GM19397 (cell line): ENCODE measurements around the gene SBNO1.
"Not testable (repeated sequence)": the region's sequence is repeated elsewhere in the genome, so short reads cannot be mapped to it uniquely, and the experiment has no call there.

Source experiments
- ATAC-seq: cut with Tn5 transposase; IDR thresholded peaks from one replicate; pipeline ENCODE4 v1.9.1; 2021; ENCODE audit warnings: mild to moderate bottlenecking, moderate library complexity; ENCODE audit not compliant: unreplicated experiment

The SBNO1 gene

DNA sequence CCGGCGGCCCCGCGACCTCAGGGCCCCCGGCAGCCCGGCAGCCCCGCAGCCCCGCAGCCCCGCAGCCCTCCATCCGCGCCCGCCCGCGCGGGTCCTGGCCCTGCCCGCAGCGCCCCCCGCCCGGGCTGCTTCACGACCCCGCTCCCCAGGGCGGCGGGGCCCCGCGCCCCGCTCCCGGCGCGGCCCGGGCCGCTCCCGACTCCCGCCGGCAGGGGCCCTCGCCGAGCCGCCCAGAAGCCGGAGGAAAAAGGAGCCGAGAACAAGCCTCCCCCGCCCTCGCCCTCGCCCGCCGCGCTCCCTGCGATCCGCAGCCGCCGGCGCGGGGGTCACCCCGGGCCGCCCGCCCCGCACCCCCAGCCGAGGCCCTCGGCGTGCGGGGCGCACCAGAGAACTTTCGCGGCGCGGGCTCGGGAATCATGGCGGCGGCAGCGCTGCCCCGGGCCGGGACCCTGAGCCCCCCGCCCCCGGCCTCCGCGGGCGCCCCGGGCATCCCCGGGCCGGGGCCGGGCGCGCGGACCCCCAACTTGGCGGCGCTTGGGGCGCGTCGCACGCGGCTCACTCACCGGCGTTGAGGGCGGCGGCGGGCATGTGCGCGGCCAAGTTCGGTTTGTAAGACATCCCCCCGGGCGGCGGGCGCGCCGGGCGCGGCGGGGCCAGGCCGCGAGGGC, 93.5 kb downstream of the SBNO1 start:
- peak; percentile 59 for ATAC-seq

DNA sequence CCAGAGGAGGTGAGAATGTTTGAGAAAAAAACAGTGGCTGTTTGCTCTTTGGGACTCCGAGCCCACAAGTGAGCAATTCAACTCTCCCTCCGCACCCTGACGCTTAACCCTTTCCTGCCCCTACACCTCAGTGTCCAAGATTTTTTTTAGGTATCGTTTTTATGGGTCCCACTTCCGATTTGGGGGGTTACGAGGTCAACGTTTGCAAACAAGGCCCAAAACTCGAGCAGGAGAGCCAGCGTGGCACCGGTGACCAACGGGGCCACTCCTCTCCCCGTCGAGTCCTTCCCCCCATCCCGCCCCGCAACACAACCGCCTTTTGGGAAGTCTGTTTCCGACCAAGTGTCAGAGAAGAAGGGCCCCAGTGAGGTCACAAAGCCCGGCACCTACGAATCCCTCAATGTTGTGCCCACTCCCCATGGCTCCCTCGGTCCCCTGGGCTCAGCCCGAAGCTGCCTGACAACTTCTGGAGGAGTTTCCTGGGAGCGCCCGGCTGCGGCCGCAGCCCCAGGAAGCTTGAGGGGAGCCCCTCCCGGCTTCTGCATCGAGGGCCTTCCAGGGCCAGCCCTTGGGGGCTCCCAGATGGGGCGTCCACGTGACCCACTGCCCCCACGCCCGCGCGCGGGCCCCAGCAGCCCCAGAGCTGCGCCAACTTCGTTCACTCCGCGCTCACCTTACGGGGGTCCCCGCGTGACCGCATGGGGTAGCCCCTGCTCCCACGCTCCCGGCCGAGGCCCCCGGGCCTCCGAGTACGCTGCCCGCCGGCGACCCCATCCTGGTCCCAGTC, 94.2 kb downstream of the SBNO1 start:
- peak; percentile 5 for ATAC-seq

DNA sequence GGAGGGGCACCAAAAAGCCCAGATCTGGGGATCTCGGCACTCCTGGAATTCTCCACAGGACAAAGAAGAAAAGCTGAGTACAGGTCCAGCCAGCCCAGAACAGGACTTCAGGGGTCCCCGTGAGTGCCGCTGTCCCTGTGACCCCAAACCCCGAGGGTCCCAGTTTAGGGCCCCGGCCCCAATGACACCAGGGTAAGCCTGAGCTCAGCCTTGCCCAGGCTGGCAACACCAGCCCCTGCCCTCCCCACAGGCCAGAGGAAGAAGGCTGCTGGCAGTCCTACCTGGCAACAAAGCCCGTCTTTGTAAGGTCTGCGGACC, 94.8 kb downstream of the SBNO1 start:
- no peak for ATAC-seq

DNA sequence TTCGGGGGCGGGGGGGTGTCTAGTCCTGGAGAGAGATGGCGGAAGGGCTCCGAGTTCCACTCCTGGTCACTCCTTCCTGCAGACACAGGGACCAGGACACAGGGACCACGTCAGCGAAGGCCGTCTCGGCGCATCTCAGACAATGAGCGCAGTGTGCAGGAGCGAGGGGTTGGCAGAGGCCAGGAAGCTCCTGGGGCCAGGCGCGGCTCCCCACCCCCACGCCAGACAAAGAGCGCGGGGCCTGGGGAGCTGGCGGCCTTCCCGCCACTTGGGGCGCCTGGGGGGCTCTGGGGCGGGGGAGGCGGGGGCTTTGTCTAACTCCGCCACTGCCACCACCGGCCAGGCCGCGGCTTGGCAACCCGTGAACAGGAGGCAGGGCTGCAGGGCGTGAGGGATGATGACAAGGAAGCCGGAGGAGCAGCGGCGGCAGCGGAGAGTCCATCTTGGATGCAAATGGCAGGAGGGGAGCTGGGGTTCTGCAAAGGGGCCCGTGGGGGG, 95.2 kb downstream of the SBNO1 start:
- ATAC-seq = no peak

DNA sequence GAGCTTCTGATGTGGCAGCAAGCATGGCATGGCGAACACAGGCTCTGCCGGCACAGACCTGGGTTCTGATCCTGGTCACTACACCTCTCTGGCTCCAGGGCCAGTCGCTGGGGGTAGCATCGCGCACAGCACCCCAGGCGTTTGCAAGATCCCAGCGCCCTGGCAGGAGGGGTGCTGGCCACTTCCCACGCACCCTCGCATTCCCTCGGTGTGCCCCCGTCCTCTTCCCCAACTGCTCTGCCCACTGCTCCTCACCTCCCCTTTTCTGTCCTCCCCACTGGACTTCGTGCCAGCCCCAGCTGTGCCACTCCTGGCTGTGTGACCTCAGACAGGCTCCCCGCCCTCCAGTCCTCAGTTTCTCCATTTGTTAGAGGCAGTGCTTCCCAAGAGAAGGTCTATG, 95.8 kb downstream of the SBNO1 start:
- ATAC-seq = no peak

DNA sequence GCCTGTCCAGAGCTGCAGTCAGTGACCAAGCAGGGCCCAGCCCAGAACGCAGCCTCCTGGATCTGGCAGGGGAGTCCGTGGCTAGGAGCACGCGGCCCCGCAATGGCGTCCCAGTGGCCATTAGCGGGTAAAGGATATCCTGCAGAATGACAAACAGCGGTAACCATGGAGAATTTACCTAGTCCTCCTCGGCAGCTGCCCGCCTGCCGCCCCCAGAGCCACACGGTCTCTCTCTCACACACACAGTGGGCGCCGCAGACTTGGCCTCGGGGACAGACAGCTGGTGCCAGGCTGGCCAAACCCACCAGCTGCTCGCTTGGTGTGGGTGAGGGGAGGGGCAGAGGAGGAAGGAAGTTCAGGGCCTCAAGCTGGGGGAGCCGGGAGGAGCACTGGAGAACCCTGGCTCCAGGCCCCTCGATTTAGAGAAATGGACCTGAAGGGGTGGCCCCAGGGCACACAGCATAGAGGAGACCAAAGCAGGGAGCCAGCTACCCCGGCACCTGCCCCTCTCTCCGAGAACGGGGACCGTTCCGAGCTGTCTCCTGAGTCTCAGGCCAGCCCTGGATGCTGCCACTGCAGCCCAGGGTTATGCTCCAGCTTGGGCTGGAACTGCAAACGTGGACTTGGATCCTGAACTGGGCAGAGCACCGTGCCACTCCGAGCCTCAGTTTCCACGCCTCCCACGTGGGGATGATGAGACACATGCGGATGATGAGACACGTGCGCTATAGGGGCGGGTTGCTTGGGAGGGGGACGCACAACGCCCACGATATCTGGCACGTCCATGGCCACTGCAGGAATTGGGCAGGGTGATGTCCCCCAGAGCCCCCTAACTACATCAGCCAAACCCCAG, 96.4 kb downstream of the SBNO1 start:
- ATAC-seq = no peak

DNA sequence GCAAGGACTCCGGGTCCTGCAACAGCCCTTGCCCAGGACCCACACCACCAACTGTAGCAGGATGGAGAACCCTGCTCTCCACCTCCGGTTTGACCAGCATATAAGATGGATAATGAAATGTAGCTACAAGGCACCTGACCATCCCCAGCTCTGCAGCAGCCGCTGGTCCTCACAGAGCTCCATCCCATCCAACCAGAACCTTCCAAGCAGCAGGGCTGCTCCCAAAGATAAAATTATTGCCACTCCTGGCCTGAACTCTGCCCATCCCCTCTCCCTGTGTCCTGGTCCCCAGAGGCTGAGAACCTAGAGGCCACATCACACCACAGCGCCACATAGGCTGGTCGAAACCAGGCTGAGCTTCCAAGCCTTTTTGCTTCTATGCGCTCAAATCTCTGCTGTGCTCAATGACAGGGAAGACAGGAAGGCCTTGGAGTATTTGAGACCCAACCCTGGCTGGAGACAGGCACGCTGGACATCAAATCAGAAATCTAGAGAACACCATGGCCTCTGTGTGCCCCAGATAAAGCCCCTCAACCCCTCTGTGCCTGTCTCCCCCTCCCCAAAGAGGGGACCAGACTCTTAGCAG, 97.2 kb downstream of the SBNO1 start:
- no peak for ATAC-seq

DNA sequence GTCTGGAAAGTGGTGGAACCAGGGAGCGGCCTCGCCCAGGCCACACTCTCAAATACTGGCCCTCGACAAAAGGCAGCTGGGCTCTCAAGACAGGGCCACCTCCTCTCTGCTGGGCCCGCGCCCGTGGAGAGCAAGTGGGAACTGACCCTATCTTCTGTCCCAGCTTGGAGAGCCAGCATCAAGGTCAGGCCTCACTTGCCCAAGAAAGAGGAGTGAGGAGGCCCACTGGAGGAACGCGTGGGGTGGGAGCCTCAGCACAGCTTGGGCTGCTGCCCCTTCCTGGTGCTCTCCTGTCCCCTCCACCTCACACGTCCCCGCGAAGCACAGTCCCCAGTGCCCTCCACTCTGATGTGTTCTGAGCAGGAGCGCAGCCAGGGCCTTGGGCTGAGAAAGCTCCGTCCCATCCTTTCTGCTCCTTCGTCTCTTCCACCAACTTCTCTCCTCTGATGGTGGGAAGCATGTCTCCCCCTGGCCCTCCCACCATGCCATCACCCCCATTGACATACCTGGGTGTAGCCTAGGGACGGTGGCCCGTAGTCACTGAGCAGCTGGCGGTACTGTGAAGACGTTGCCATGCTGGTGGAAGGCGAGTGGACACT, 97.9 kb downstream of the SBNO1 start:
- no peak for ATAC-seq

DNA sequence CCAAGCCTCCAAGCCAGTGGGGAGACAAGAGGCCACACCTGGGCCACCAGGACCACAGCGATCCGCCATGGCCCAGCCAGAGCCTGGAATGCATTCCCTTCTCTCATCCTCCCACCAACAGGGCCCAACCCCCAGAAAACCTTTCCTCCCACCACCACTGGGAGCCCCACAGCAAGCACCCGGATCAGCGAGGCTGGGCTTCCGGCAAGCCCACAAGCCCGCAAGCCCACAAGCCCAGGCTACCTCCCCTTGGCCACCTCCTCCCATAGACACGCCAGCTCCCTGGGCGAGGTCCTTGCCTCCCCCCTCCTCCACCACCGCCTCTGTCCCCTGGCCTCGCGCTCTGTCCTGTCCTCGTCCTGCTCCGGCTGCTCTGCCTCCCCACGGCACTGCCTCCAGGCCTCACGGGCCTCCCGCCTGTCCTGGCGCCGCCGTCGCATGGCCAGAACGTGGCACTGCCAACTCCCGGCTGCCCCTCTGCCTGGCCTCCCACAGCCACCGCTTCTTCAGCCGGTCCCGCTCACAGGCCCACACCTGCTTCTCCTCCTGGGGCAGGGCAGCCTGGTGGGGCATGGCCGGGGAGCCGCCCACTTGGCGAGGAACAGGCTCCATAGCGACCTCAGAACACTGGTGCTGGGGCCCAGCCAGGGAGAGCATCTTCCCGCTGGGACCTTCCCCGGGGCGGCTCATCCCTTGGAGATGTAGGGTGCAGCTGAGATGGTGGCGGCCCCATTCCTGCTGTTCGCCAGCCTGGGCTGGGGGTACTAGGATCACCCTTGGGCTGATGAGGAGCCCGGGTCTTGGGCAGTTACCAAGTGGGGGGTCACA, 98.6 kb downstream of the SBNO1 start:
- no peak for ATAC-seq

DNA sequence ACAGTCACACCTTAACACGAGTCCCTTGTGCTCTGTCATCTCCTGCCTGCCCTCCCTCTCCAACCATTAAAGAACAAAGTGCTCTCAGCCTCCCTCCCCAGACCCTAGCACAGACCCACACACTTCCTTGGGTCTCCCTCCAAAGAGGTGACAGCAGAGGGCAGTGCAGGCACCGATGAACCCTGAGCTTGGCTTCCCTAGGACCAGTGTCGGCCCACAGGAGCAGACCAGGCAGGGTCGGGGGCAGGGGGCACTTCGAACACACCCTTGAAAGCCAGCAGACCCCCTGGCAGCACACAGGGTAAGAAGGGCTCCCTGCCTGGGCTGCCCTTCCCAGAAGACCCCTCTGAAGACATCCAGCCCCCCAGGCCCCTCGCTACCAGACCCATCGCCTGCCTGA, 100.0 kb downstream of the SBNO1 start:
- ATAC-seq = no peak

DNA sequence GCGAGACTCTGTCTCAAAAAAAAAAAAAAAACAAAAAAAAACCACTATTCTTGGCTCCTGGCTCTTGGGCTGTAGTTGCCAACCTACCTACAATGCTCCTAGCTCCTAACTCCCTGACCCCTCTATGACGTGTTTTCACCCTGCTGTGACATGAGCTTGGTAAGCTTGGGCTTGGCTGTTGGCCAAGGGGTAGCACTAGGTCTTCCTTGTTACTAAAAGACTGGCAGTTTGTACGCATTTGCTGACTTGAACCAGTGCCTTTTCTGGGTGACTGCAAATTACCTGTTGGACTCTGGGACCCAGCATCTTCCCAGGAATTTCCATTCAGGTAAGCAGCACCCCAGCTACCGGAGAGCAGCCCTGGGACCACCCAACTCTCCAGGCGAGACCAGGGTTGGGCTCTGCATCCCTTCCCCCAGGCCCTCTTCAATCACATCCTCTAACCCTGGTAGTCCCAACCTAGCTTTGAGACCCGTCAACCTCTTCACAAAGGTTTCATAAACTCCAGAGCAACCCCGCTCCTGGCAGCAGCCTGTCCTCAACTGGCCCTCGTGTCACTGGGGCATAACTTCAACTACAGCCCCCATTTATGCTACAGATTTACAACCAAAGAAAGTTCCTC, 101.3 kb downstream of the SBNO1 start:
- ATAC-seq = no peak

DNA sequence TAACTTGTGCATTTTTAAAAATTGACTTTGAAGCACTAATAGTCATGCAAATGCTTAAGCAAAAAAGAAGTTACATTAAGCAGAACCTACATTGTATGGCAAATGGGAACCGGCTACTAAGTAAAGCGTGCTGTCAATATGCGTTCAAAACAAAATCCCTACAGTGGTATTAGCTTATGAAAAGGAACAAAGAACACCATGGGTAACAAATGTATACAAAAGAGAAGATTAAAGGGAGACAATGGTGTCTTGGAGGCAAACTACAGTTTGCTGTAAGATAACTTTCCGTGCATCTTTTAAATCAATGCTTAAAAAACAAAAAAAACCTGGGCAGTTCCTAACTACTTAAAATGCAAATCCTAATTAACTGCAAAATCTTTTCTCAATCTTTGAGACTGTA, 103.5 kb downstream of the SBNO1 start:
- no peak for ATAC-seq

DNA sequence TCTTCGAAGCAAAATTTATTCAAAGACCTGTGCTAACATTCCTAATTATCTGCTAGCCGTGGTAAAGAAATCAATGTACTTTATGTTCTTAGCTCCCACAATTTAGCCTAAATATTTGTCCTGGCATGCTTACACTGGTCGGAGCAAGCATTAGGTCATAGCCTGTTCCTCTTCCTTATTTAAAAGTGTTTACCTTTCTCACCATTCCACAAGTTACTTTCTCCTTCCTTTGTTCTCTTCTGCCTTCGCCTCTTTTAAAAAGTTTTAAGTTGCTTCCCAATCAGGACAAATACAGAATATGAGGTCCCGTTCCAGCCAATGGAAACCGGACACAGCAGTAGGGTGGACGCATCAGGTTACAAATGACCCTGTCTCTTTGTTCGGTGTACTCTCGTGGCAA, 104.6 kb downstream of the SBNO1 start:
- ATAC-seq = no peak

DNA sequence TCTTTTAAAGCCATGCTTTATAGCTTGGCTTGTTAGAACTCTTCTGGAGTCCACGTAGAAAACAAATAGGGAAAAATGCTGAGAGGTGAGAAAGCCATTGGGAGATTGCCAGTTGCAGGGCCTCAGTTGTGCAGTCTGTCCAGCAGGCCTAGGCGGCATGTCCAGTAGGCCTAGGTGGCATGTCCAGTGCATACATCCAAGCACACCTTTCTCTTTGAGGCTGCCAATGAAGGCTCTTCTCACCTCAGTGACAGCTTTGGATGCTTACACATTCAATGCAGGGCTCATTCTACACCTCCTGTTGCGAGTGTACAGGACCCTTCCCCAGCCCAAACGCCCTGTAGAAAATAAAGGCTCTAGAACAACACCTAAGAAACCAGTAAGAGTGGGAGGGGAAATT, 106.1 kb downstream of the SBNO1 start:
- ATAC-seq = no peak

DNA sequence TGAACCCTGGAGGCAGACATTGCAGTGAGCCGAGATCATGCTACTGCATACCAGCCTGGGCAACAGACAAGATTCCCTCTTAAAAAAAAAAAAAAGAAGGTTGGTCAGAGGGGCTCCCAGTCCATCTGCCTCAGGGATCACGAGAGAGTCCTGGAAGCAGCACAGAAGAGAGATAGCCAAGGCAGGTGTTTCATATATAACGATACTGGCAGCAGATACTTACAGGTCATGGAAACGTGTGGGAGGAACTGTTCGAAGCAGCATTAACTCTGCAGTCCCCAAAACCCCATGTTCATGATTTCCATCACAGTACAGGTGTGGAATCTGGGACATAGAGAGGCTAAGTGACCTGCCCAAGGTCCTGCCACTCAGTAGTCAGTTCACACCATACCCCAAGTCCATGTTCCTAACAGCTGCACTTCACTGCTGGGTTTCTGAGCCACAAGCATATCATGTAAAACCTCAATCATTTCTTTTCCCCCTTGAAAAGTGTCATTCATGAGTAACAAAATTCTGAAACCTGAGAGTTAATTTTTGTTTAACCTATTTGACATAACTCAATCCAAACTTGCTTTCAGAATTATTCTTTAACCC, 109.7 kb downstream of the SBNO1 start:
- no peak for ATAC-seq

DNA sequence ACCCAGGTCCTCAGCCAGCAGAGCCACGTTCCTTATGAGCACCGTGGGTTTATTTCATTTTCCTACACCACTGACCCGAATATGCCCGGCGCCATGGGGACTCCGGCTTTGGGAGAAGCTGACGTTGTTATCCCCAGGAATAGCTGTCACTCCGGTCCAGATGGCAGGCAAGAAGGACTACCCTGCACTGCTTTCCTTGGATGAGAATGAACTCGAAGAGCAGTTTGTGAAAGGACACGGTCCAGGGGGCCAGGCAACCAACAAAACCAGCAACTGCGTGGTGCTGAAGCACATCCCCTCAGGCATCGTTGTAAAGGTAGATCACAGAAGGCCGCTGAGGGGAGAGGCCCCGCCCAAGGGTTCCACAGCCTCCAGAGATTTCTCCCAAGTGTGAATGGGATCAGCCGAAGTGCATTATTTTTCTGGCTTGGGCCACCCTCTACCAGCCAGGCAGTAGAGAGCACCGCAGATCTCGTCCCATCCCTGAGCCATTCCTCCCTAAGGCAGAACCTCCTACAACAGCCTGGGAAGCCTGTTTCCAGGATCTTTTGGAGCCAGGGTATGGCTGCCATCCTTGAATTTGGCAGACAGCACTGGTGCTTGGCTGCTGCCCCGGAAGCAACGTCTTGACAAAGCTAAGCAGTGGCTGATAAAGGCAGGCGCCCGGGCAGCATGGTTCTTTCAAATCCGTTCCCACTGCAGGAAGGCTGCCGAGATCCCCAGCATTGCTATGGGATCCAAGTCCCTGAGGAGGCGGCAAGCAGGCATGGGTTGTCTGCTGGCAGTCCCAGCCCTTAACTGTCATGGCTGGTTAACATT, 110.8 kb downstream of the SBNO1 start:
- no peak for ATAC-seq

DNA sequence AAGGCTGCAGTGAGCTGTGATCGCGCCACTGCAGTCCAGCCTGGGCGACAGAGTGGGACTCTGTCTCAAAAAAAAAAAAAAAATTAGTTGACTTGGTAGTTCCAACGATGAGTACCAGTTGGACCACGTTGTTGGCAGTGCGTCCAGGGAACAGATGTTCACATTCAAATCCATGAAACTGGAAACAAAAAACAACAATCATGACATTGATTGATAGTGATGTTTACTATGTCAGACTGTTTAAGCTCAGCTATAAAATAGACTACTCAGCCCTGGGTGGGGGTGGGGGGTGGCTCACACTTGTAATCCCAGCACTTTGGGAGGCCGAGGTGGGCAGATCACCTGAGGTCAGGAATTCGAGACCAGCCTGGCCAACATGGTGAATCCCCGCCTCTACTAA, 112.3 kb downstream of the SBNO1 start:
- not testable (repeated sequence) for ATAC-seq

DNA sequence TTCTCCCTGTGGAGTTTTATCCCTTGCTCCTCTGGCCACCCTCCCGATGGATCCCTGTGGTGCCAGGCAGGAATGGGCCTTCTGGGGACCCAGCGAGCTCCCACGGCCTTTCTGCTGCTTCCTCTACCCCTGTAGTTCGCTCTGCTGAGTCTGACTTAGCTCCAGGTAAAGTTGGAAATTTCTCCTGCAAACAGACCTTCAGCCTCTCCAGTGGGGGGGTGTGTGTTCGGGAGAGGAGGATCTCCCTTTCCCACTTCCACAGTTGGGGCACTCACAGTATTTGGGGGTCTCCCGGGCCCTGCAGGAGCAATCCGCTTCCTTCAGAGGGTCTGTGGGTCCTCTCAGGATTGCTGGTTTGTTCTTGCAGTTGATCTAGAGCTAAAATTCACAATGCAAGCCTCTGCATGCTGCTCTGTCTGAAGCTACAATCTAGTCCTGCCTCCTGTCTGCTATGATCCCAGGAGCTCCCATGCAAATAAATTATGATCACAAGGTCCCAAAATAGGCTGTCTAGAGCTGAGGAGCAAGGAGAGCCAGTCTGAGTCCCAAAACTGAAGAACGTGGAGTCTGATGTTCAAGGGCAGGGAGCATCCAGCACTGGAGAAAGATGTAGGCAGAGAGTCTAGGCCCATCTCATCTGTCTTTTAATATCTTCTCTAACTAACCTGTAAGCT, 113.1 kb downstream of the SBNO1 start:
- no peak for ATAC-seq
